ENCODE measurements around the gene ALDH18A1. TPM values are rescaled to one million over a fixed set of nuclear protein-coding genes. Genes with fewer than 3 reads are reported as not detected.

The ALDH18A1 gene
- total RNA-seq, 2 donors from 2014 or later, result 38.9 to 46.4 TPM

GRCh38 chr10:95567903-95568630, 88.4 kb downstream of the ALDH18A1 start:
- no peaks in the 10 kb centered on the region for H3K4me1 ChIP-seq
- intact Hi-C loops (cut with DNase I), result no loop called here
- no peaks in the 10 kb centered on the region for H3K36me3 ChIP-seq (replicated peaks in 1 of 2; ENCODE audit: insufficient read depth in 1 of 2, low read depth in 2 of 2)
- ATAC-seq (peak; percentile 38), DNase-seq (peak in 1 of 4 donors; percentile 15)
- no peak overlapping the region for H3K4me3 ChIP-seq
- no peaks in the 10 kb centered on the region for H3K9me3 ChIP-seq
- 80 to 81% methylated on average over 5 of the region's 5 CpGs for WGBS, 2 donors
- no peak for TF ChIP-seq POLR2A (IDR thresholded peaks at IDR 0.05)
- TF ChIP-seq CTCF (IDR thresholded peaks at IDR 0.05), result no peak
- no peaks in the 10 kb centered on the region for H3K27me3 ChIP-seq
- no peak overlapping the region for H3K27ac ChIP-seq

- TF ChIP-seq CTCF (IDR thresholded peaks at IDR 0.05) (no peak), POLR2A (IDR thresholded peaks at IDR 0.05) (no peak)
- H3K36me3 ChIP-seq (replicated peaks in 1 of 2; ENCODE audit: insufficient read depth in 1 of 2, low read depth in 2 of 2), result no peaks in the 10 kb centered on the region
- peaks cover 7% of the 10 kb centered on the region for H3K4me1 ChIP-seq
- no peaks in the 10 kb centered on the region for H3K27me3 ChIP-seq
- no peak overlapping the region for H3K4me3 ChIP-seq
- DNase-seq (no peak), ATAC-seq (no peak)
- H3K27ac ChIP-seq, result no peak overlapping the region
- WGBS, 2 donors, result 81 to 90% methylated on average over 6 of the region's 6 CpGs
- H3K9me3 ChIP-seq, result no peaks in the 10 kb centered on the region
- intact Hi-C loops (cut with DNase I), result no loop called here
Observed at GRCh38 chr10:95566136-95566535, 90.4 kb downstream of the ALDH18A1 start.

GRCh38 chr10:95565336-95565735, 91.2 kb downstream of the ALDH18A1 start:
- no peak overlapping the region for H3K27ac ChIP-seq
- no peak for ATAC-seq
- peaks cover 8% of the 10 kb centered on the region for H3K4me1 ChIP-seq
- H3K27me3 ChIP-seq, result no peaks in the 10 kb centered on the region
- H3K9me3 ChIP-seq, result no peaks in the 10 kb centered on the region
- TF ChIP-seq POLR2A (IDR thresholded peaks at IDR 0.05) (no peak), CTCF (IDR thresholded peaks at IDR 0.05) (no peak)
- no peak for DNase-seq
- no peaks in the 10 kb centered on the region for H3K36me3 ChIP-seq (replicated peaks in 1 of 2; ENCODE audit: insufficient read depth in 1 of 2, low read depth in 2 of 2)
- no peak overlapping the region for H3K4me3 ChIP-seq
- 75 to 82% methylated on average over 7 of the region's 7 CpGs for WGBS, 2 donors
- intact Hi-C loops (cut with DNase I), result no loop called here

- Histone ChIP-seq H3K27me3 (no peaks in the 10 kb centered on the region), H3K36me3 (replicated peaks in 1 of 2; ENCODE audit: insufficient read depth in 1 of 2, low read depth in 2 of 2) (no peaks in the 10 kb centered on the region), H3K27ac (no peak overlapping the region), H3K4me1 (peaks cover 19% of the 10 kb centered on the region), H3K9me3 (no peaks in the 10 kb centered on the region), H3K4me3 (no peak overlapping the region)
- 93 to 99% methylated on average over 6 to 7 of the region's 7 CpGs for WGBS, 2 donors
- no peak for TF ChIP-seq CTCF (IDR thresholded peaks at IDR 0.05)
- TF ChIP-seq POLR2A (IDR thresholded peaks at IDR 0.05), result no peak
- ATAC-seq (no peak), DNase-seq (no peak)
- intact Hi-C loops (cut with DNase I), result no loop called here
Observed at GRCh38 chr10:95564291-95564690, 92.2 kb downstream of the ALDH18A1 start.

Measured in body of pancreas (tissue), 4 donors.